Measurements from ENCODE around the gene CARMIL1.

CARMIL1 gene

DNA sequence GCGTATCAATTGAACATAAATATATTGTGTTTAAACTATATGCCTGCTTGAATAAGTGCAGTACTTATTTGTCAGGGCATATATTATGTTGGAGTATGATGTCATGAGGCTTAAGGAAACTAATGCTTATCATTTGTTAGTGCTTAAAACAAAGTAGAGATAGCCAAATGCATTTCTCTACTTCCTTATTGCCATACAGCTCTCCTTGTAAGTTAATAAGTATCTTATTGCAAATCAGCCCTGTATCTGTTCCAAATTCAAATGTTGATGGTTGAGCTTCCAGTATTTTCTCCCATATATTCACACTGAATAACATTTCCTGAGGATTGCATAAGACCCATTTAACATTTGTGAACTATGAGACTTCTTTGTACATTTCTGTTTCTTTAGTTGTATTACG lies 57.8 kb downstream of the CARMIL1 start:
- no peak for DNase-seq (ENCODE audit: low read depth)

DNA sequence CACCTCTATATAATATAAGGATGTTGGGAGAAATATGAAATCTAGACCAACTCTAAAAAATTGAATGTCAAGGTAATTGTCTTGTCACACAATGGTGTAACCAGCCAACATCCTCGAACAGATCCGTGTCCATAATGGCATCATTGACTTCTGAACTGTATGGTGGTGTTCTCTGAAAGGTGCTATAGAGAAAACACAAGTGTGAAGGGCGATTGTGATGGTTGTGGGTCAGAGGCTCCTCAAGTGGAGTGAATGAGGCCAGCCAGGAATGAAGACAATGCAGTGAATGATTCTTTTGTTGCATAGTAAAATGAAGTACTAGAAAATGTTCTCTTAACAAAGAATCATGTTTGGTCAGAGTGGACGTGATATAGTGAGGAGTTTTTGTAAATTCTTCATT lies 58.3 kb downstream of the CARMIL1 start:
- DNase-seq (ENCODE audit: low read depth), result no peak

DNA sequence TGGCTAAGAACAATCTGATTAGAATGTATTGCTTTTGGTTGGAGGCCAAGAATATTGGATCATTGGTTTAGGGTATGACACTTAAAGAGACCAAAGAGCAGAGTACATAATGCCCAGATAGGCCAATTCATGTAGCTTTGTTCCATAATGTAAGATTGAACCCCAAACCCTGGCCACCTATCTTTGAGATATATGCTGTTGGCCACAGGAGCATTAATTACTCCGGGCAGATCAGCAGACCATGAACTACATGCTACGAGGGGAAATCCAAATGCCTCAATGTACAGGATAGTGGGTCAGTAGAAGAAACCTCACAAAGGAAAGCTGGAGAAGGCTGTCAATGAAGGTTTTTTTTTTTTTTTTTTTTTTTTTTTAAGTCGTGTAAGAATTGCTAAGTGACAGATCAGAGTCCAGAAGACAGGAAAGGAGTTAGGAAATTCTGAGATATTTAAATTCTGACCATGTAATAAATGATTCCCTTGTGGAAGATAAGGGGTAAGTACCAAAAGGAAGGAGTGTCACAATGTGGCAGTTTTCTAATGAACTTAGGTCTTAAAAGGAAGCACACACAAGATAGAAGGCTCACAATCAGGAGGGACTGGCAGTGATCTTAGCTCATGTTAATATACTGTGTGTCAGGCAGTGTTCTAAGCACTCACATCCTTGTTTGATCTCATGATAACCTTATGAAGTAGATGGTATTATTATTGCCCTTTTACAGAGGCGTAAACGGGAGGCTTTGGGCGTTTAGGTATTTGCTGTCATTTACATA lies 61.4 kb downstream of the CARMIL1 start:
- no peak for DNase-seq (ENCODE audit: low read depth)

DNA sequence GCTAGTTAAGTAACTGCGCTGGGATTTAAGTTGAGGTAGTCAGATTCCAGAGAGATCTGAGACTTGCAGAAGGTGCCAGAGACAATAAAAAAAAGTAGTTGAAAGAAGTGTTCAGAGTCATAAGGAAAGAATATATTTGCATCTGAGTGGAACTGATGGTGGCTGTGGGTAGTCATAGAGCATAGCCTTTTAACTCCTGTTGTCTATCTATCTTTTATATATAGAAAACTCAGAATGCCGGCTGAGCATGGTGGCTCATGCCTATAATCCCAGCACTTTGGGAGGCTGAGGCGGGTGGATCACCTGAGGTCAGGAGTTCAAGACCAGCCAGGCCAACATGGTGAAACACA lies 62.0 kb downstream of the CARMIL1 start:
- DNase-seq (ENCODE audit: low read depth), result no peak

DNA sequence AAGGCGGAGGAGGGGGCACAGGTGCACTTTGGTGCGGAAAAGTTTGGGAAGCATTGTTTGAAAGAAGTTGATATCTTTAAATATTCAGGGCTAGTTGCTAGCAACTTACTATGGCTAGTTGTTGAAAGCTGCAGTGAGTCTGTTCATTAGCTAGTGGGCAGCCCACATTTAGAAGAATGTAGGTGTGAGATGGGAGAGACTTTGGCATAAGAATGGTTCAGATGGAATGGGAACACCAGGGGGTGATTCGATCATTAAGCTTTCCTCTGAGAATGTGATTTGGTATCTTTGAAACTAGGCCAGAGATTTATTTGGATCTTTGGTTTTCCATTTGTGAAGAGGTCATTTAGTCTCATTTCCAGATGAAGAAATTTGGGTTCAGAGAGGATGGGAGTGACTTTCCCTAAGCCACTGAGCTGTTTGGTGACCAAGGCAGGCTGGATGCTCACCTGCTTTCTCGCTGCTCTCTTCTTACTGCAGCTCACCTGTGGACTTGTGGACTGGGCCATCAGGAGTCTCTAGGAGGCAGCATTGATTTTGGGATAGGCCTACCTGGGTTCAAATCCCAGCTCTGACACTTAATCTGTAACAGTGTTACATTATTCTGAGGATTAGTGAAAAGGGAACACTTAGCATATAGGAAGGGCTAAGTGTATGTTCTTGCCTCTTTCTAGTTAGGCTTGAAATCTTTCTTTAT lies 62.9 kb downstream of the CARMIL1 start:
- DNase-seq (ENCODE audit: low read depth), result no peak

DNA sequence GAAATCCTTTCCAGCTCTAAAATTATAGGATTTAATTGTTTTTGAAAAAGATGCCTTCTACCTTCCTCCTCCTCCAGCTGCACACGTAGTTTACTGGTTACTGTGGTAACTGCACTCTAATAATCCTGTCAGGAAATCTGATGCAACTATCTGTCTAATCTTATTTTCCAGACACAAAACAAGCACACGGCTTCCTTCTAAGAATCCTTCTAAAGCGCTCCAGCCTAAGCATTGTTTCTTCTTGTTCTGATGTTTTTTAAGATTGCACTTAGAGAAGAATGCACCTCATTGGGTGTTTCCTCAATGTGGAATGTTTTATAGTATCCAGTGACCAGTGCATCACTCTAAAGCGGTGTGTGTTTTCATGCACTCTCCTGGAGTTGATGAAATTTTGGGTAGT lies 63.6 kb downstream of the CARMIL1 start:
- DNase-seq (ENCODE audit: low read depth), result no peak

DNA sequence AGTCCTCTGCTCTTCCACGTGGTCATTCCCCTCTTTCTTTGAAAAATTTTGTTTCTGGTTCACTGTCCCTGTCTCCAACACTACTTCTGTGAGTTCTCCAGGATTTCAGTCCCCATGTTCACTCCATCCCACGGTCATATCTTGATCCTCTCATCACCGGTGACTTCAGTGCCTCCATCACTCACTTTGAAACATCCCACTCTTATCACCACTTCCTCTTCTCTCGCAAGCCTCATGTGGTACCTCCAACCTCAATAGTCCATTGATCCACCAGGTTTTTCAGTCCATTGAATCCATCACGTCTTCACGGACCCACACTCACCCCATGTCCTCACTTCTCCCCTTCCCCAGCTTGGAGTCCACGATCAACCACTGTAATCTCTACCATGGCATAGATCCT lies 64.8 kb downstream of the CARMIL1 start:
- DNase-seq (ENCODE audit: low read depth), result no peak

DNA sequence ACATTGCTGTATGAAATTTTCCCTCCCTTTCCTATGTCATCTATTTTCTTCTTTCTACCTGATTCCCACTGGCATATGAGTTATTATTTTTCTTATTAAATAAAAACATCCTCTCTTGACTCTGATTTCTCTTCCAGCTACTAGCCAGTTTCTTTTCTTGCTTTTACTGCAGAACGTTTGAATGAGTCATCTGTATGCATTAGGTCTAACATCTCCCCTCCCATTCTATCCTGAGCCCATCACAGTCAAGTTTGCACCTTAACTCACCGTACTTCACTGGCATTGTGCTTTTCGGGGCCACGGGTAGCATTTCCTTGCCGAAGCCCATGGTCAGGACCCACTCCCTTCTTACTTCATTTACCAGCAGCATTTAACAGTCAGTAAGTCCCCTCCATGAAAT lies 65.7 kb downstream of the CARMIL1 start:
- no peak for DNase-seq (ENCODE audit: low read depth)

DNA sequence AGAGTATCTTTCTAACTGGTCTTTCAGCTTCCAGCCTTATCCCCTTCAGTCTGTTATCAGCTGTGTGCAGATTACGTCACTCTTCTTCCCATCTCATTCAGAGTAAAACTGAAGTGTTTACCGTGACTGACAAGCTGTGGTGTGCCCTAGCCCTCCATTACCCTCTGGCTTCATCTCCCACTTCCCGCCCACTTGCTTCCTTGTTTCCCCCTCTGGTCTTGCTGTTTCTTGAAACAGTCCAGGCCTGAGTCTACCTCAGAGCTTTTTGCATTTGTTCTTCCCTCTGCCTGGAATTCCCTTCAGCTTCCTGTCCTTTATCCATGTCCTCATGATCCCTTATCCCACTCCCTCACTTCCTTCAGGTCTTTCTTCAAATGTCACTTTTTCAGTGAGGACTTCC lies 66.9 kb downstream of the CARMIL1 start:
- no peak for DNase-seq (ENCODE audit: low read depth)

DNA sequence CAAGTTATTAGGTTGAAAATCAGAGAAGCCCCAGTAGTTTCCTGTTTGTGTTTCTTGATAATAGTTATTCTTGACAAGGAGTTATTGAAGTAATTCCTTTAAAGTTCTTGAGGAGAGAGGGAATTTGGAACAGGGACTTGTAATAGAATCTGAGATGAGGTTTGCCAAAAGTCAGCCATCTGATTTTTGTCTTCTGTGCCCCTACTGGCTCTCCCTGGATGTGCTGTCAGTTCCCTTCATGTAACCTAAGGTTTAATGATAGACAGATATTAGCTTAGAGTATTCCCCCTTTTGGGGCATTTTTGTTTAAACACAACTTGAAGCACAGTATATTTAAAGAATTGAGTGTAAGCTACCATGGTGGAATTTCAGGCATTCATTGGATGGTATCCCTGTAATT lies 71.4 kb downstream of the CARMIL1 start:
- no peak for DNase-seq (ENCODE audit: low read depth)

DNA sequence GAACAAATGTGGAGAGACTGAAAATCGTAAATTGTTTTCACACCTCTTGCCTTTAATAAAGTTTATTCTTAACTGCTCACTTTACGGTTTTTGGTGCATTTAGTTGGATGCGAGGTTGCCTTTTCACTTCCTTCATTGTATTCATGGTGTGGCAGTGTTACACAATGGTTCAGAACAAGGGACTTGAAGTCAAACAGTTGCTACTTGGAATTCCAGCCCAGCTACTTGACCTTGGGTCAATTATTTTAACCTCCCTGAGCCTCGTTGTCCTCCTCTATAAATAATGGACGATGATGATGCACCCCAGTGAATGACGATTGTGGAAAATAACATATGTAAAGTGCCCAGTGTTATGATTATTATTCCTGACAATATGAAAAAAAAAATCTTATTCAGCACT lies 72.3 kb downstream of the CARMIL1 start:
- DNase-seq (ENCODE audit: low read depth), result no peak

DNA sequence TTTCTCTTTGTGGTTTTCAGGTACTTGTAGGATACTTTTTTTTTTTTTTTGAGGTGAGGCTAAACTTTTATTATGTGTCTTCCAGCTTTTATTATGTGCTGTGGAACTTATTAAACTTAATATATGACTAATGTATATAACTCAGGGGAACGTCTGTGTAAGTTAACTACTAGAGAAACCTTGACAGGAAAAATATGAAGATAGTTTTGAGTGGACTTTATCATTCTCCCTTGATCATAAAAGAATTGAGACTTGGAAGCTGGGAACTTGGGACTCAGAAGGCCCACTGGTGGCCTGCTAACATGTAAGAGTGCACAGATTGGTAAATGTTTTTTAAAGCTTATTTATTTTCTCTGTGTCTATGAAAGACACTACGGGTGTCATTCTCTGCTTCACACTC lies 73.1 kb downstream of the CARMIL1 start:
- no peak for DNase-seq (ENCODE audit: low read depth)

DNA sequence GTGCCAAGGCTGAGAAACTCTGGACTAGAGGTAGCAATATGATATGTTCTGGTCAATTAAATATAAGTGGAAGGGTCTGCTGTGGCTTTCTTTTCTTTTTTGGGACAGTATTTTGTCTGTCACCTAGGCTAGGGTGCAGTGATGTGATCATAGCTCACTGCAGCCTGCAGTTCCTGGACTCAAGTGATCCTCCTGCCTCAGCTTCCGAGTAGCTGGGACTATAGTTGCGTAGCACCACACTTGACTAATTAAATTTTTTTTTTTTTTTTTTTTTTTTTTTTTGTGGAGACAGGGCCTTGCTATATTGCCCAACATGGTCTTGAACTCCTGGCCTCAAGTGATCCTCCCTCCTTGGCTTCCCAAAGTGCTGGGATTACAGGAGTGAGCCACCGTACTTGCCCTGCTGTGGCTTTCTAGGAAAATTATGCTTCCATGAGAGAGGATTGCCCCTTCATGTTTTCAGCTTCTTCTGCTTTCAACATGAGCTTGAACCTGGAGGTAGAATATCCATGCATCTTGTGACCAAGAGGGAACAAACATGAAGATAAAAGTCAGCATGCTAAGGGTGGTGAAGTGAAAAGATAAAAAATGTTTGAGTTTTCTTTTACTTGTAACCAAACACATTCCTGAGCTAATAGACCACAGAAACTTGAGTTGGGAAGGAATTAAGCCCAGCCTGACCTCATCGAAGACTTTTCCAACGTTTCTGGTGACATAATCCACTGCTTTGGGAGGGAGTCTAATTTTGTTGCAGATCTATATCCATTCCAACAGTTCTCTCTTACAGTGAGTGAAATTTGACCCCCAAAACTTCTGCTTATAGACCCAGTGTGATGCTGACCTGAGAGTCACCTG lies 75.1 kb downstream of the CARMIL1 start:
- no peak for DNase-seq (ENCODE audit: low read depth)

DNA sequence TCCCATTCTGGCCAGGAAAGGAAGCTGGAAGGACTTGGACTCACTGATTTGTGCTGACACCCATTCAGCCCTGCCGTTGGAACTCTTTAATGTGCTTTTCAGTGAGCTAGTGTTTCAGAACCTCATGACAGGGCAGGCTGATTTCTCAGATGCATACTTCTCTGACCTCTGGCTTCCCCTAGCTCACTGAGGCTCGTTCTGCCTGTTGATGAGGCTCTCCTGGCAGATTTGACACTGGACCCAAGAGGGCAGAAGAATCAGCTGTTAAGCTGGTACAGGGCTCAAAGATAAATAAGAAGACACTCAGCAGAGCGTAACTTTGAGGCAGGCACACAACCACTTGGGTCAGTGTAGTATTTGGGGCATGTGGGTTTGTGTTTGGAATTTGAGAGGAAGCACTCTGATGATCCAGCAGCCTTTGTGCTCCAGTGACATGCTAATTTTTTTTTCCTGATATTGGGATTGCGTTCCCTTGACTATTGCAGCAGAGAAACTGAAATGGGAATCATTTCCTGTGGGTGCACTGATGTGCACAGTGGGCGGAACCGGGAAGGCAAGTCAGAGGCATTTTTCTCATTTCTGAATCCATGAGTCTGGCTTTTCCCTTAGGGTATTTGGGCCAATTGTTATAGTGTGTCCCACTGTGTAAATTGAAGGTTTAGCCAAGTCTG lies 80.2 kb downstream of the CARMIL1 start:
- DNase-seq (ENCODE audit: low read depth), result no peak

DNA sequence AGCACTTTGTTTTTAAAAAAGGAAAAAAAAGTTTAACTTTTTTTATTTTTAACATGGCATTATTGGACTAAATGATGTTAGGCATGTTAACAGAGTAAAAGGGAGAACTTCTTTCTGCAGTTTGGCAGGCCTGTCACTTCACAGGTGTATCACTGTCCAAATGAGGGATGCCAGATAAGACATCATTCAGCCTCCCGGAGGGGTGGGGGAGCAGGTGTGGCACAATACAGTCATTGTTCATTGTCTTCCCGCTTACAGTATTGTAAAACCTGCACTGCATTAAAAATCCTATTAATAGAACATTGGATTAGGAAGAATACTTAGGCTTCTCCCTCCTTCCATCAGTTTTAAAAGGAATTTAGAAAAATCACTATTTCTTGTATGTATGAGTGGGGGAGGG lies 80.7 kb downstream of the CARMIL1 start:
- no peak for DNase-seq (ENCODE audit: low read depth)

DNA sequence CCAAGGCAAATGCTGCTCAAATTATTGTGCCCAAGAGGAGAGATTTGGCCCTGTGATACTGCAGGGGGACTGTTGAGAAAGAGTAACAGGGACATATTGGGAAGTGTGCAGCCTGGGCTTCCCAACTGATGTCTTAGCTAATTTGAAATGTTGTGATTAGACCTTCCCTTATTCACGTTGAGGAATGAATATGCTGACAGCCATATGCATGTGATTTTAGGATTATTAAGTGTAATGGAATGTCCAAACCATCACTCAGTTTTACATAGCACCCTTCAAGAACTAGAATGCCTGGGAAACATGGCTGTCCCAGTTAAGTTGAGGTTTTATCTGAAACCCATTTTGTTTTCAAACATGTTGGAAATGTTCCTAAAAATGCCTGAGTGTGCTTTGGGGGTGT lies 81.4 kb downstream of the CARMIL1 start:
- DNase-seq (ENCODE audit: low read depth), result no peak

DNA sequence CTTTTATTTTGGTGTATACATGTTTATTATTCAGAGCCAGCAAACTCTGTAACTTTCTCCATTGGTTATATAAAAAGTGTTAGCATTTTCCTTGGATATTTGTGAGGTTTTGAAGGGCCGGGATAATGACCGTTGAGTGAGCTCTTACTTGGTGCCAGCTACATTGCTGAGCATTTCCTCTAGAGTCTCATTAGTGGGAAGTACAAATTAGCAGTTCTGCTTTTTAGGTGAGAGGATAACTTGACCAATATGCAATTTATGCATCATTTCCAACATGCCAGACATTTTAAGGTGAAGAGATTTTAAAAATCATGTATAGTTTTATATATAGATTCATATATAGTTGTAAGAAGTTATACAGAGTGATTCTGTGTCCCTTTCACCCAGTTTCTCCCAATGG lies 84.3 kb downstream of the CARMIL1 start:
- no peak for DNase-seq (ENCODE audit: low read depth)

DNA sequence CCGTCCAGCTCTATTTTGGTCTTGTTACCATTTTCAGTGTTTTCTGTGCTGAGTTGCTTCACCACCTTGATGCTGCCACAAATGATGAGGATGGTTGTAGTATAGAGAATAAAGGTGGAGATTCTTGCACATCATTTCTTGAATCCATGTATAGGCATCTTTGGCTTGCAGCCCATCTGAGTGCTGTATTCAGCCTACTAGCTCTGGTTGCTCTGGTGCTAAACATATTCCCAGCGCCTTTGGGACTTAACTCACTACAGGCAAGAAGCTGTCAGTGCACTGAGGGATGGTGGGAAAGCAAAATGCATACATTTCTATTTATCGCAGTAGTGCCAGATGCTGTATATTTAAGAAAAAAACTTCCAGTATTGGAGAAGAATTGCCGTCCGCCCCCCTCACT lies 86.0 kb downstream of the CARMIL1 start:
- DNase-seq (ENCODE audit: low read depth), result no peak

DNA sequence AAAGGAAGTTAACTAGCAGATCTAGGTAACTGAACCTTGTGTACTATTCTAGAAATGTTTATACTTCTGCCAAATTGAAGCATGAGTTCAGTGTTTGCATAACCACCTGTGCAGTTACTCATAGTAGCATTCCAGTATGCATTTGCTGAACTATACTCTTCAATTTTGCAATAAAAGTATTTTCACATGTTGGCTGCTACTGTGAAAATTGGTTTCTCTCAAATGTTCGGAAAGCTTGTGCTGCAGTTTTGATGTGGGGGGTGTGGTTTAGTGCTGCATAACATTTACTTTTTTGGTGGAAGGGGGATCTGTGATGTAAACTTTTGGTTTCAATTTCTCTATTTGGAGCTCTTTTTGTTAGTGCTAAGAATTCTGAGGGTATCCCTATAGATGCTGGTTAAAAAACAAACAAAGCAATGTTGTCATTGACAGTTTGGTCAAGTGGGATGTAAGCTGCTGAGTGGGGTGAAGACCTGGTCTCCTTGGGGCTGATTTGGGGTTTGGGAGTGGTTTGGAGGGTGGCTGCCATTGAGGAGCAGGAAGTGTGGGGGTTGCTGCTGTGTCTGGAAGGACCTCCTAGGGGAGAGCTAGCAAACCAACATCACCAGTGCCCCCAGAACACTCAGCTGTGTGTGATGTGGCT lies 87.8 kb downstream of the CARMIL1 start:
- DNase-seq (ENCODE audit: low read depth), result no peak

DNA sequence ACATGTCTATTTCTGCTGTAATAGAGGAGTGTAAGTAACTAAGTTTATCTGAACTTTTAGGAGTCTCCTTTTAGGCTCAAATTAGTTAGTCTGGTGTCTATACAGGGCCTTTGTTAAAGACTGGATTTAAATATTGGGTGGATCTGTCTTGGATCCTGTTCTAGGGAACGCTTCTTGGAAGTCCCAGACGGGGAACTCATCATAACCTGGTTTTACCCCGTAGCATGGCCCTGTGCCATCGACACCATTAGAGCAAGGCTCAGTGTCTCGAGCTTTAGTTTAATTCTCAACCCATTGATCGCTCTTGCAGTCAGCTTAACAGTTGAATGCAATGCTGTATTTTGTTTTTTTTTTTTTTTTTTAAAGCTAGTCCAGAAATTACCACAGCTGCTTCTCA lies 89.9 kb downstream of the CARMIL1 start:
- DNase-seq (ENCODE audit: low read depth), result no peak

DNA sequence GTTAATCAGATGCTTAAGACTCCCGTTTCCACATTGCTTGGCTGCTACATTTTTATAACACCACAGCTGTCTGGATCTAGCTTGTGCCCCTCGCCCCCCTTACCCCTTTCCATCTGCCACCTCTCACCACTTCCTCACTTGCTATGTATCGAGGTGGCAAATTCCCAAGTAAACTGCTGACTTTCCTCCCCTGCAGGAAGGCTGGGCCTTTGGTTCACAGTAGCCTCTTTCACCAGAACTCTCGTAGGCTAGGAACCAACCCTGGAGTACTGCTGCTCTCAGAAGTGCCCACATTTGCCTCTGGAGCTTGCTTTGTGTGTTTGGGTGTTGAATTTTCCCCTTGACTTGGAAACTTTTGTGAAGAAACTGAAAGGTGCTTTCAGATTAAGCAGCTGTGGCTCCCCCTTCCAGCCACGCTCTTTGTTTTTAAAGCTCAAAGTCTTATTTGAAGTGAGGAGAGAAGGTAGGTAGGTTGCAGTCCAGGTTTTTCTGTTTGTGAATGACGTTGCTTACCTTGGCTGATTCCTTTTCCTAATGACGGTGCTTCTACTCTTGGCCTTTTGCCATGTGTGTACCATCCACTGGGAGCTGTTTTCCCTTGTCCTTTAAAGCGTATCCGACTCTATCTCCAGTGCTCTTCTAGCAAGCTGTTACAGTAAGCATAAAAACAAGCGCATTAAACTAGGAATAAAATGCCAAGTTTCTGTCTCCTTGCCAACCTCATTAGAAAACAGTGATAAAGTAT lies 90.4 kb downstream of the CARMIL1 start:
- DNase-seq (ENCODE audit: low read depth), result no peak

Measured in stimulated activated CD8-positive, alpha-beta memory T cell treated with anti-CD3 and anti-CD28 coated beads, Interleukin-4, amount 100 ng/mL, for 24 hours (primary cell).